Measurements from ENCODE around the gene C3orf38. TPM values are rescaled to one million over a fixed set of nuclear protein-coding genes. Genes with fewer than 3 reads are reported as not detected.

C3orf38 gene
- total RNA-seq, 1 experiment from 2014 or later = 18.6 TPM

GRCh38 chr3:88152841-88153240 is 3.1 kb downstream of the C3orf38 start:
- Histone ChIP-seq H3K4me1 (replicated peaks; ENCODE audit: insufficient read depth) (peaks cover 16% of the 10 kb centered on the region), H3K4me2 (no peak overlapping the region), H3K36me3 (ENCODE audit: low read depth) (peaks cover 14% of the 10 kb centered on the region; the same call in 1 of the 2 replicates), H3K27ac (no peak overlapping the region), H3K79me2 (ENCODE audit: low read depth) (peaks cover 75% of the 10 kb centered on the region), H3K4me3 (no peak overlapping the region), H3K9me2 (ENCODE audit: insufficient read depth) (no peaks in the 10 kb centered on the region), H3F3A (ENCODE audit: insufficient read depth, low read depth) (peaks cover 5% of the 10 kb centered on the region; the same call in 1 of the 2 replicates), H4K20me1 (ENCODE audit: insufficient read depth) (peaks cover 8% of the 10 kb centered on the region; the same call in 1 of the 2 replicates), H3K27me3 (ENCODE audit: insufficient read depth, low read depth) (no peaks in the 10 kb centered on the region), H2AFZ (no peak overlapping the region), H3K9me3 (ENCODE audit: insufficient read depth, low read depth) (no peaks in the 10 kb centered on the region)
- intact Hi-C loops (cut with micrococcal nuclease; ENCODE audit: unreplicated experiment) = no loop called here
- BruUV-seq (replicated peaks) = no TSS peak
- POLR2A ChIA-PET (ENCODE audit: unreplicated experiment) = no interaction called here
- no peak for DNase-seq
- TF ChIP-seq EZH2 (IDR thresholded peaks at IDR 0.05; ENCODE audit: low read depth) = no peak
- no peak for TF ChIP-seq CTCF (conservative IDR thresholded peaks at IDR 0.05)
- CTCF ChIA-PET = no interaction called here

GRCh38 chr3:88166419-88166971 is 16.7 kb downstream of the C3orf38 start:
- POLR2A ChIA-PET (ENCODE audit: unreplicated experiment) = no interaction called here

GRCh38 chr3:88167173-88167572 is 17.4 kb downstream of the C3orf38 start:
- no peak overlapping the region for H3K4me2 ChIP-seq
- H3K4me3 ChIP-seq = no peak overlapping the region
- no peaks in the 10 kb centered on the region for H3F3A ChIP-seq (ENCODE audit: insufficient read depth, low read depth)
- intact Hi-C loops (cut with micrococcal nuclease; ENCODE audit: unreplicated experiment) = no loop called here
- TF ChIP-seq EZH2 (IDR thresholded peaks at IDR 0.05; ENCODE audit: low read depth) = no peak
- TF ChIP-seq CTCF (conservative IDR thresholded peaks at IDR 0.05) = no peak
- no peaks in the 10 kb centered on the region for H3K9me2 ChIP-seq (ENCODE audit: insufficient read depth)
- no peak for DNase-seq
- no peak overlapping the region for H3K27ac ChIP-seq
- BruUV-seq (replicated peaks) = no TSS peak
- H4K20me1 ChIP-seq (ENCODE audit: insufficient read depth) = 0 out of 2 replicates have a peak, but pooled peaks cover 2% of the 10 kb centered on the region
- CTCF ChIA-PET = no interaction called here
- H3K27me3 ChIP-seq (ENCODE audit: insufficient read depth, low read depth) = no peaks in the 10 kb centered on the region
- POLR2A ChIA-PET (ENCODE audit: unreplicated experiment) = no interaction called here
- H3K36me3 ChIP-seq (ENCODE audit: low read depth) = peaks cover 5% of the 10 kb centered on the region; the same call in 1 of the 2 replicates
- no peaks in the 10 kb centered on the region for H3K4me1 ChIP-seq (replicated peaks; ENCODE audit: insufficient read depth)
- H2AFZ ChIP-seq = no peak overlapping the region
- no peaks in the 10 kb centered on the region; the same call in 1 of the 2 replicates for H3K79me2 ChIP-seq (ENCODE audit: low read depth)
- H3K9me3 ChIP-seq (ENCODE audit: insufficient read depth, low read depth) = no peaks in the 10 kb centered on the region

More at GRCh38 chr3:88166419-88166971, 16.7 kb downstream of the C3orf38 start:
- Histone ChIP-seq H3K4me3 (no peak overlapping the region), H3K4me2 (no peak overlapping the region), H4K20me1 (ENCODE audit: insufficient read depth) (0 out of 2 replicates have a peak, but pooled peaks cover 4% of the 10 kb centered on the region), H3K9me2 (ENCODE audit: insufficient read depth) (no peaks in the 10 kb centered on the region), H3K27ac (no peak overlapping the region), H3K9me3 (ENCODE audit: insufficient read depth, low read depth) (no peaks in the 10 kb centered on the region), H3K36me3 (ENCODE audit: low read depth) (peaks cover 7% of the 10 kb centered on the region; the same call in 1 of the 2 replicates), H3K27me3 (ENCODE audit: insufficient read depth, low read depth) (no peaks in the 10 kb centered on the region), H3K4me1 (replicated peaks; ENCODE audit: insufficient read depth) (no peaks in the 10 kb centered on the region), H3K79me2 (ENCODE audit: low read depth) (no peaks in the 10 kb centered on the region; the same call in 1 of the 2 replicates), H2AFZ (no peak overlapping the region), H3F3A (ENCODE audit: insufficient read depth, low read depth) (no peaks in the 10 kb centered on the region)
- no TSS peak for BruUV-seq (replicated peaks)
- TF ChIP-seq CTCF (conservative IDR thresholded peaks at IDR 0.05) = no peak
- no peak for TF ChIP-seq EZH2 (IDR thresholded peaks at IDR 0.05; ENCODE audit: low read depth)
- CTCF ChIA-PET = no interaction called here
- no peak for DNase-seq
- intact Hi-C loops (cut with micrococcal nuclease; ENCODE audit: unreplicated experiment) = no loop called here
